RKO (cell line): ENCODE data around the gene KIRREL3.
"Not testable (repeated sequence)": the region's sequence is repeated elsewhere in the genome, so short reads cannot be mapped to it uniquely, and the experiment has no call there.

Source experiments
- DNase-seq: peaks from one replicate; pipeline ENCODE4 v3.0.0-alpha.2; 2016; ENCODE audit warnings: low spot score

KIRREL3 gene

DNA sequence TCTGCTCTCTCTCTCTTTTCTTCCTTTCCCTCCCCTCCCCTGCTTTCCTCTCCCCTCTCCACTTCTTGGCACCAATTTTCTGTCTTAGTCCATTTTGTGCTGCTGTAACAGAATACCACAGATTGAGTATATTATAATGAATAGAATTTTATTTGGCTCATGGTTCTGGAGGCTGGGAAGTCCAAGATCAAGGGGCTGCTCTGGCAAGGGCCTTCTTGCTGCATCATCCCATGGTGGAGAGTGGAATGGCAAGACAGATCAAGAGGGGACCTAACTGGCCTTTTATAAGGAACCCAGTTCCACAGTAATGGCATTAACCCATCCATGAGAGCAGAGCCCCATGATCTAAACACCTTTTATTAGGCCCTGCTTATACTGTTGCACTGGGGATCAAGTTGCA lies 600.6 kb downstream of the KIRREL3 start:
- DNase-seq = no peak

DNA sequence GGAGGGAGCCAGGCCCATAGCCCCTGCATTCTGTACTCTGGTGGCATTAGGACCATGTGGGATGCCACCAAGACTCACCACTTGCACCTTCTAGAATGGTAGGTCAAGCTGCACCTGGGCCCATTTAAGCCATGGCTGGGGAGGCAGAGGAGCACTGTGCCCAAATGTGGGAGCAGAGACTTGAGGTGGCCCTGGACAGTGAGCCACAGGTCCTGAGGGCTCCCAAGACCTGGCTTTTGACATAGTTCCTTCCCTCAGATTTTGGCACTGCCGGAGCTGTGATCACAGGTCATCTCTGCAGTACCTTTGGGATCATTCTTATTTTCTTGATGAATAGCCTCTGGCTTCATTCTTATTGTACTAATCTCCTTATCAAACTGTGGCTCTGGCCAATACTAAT lies 601.8 kb downstream of the KIRREL3 start:
- DNase-seq = no peak

DNA sequence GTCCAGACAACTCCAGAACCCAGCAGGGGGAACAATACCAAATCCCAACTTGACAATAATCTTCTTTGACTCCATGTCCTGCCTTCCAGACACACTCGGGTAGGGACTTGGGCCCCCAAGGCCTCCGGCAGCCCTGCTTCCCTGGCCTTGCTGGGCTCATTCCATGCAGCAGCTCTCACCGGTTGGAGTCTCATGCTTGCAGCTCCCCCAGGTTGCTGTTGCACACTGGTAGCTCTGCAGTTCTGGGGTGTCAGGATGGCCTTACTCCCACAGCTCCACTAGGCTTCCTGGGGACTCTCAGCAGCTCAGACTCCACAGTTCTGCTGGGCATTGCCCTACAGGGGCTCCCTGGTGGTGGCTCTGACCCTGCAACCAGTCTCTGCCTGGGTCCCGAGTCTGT lies 602.3 kb downstream of the KIRREL3 start:
- no peak for DNase-seq

DNA sequence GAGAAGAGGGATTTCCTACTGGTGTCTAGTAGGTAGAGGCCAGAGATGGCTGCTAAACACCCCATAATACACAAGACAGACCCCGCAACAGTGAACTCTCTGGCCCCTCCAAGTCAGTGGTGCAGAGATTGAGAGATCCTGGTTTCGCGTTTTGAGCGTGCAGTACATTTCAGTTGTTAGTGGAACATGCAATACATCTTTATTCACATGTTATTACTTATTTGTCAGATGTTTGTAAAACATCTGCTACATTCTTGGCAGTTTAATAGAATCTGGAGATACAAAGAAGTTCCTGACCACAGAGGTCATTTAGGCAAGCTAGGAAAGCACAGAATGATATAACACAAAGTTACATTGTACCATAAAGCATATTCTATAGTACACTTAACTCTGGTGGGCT lies 603.6 kb downstream of the KIRREL3 start:
- DNase-seq = no peak

DNA sequence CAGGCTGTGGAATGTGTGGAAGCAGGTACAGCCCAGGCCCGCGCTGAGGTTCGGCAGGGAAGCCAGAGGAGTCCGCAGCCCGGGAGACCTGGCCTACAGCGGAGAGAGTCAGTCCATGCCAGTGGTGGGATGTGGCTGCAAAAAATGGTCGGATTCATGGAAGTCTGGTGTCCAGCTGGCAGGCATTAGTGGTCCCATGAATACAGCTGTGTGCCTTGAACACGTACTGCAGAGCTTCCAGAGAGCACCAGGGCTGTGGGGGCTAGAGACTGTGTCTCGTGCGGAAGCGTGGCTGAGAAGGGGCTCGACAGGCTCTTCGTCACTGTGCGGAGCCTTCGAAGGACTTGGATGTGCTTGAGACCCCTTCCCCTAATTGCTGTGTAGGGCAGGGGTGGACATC lies 604.3 kb downstream of the KIRREL3 start:
- DNase-seq = not testable (repeated sequence)

DNA sequence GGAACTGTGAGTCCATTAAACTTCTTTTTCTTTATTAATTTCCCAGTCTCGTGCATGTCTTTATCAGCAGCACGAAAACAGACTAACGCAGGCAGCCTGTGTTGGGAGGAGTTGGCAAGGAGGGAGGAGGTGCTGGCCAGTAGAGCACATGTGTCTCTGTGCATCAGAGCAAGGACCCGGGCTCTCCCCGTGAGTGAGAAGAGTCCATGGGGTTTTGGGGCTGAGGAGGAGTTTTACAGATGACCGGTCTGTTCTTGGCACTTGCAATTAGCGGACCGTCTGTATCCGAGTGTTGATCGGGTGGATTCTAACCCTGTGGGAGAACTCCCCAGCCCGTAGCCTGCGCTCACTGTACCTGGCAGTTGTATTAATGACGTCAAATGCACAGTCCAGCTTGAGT lies 604.8 kb downstream of the KIRREL3 start:
- DNase-seq = not testable (repeated sequence)

DNA sequence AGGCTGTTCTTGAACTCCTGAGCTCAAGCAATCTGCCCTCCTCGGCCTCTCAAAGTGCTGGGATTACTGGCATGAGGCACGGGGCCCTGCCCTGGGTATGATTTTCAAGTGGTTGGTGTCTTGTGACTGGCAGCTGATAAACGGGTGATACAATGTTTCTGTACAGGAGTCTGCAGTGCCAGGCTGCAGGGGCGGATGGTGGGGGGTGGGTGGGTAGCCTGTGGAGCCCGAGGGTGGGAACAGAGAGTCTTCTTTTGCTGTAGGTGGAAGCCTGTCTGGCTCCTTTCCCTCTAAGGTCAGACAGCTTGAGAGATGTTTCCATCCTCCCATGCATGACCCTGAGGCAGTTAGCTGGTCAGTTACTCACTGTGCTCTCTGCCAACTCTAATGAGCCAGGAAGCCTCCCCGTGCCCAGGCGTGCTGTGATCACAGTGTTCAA lies 605.9 kb downstream of the KIRREL3 start:
- not testable (repeated sequence) for DNase-seq

DNA sequence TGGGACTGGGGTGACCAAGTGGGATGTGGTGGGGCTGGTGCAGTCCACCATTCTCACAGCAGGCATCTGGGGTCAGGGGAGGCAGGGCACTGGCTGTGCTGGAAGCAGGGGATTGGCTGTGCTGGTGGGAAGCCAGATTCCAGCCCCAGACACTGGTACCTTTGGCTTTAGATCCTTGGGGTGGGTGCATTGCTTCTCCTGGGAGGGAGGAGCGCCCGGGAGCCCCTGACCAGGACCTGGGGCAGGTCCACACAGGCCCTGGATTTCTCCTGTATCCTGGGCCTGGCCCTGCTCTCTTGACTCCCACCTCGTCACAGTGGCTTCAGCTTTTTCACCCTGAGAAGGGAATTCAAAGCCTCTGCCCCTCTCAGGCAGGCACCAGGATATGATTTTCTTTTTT lies 606.5 kb downstream of the KIRREL3 start:
- DNase-seq = no peak

DNA sequence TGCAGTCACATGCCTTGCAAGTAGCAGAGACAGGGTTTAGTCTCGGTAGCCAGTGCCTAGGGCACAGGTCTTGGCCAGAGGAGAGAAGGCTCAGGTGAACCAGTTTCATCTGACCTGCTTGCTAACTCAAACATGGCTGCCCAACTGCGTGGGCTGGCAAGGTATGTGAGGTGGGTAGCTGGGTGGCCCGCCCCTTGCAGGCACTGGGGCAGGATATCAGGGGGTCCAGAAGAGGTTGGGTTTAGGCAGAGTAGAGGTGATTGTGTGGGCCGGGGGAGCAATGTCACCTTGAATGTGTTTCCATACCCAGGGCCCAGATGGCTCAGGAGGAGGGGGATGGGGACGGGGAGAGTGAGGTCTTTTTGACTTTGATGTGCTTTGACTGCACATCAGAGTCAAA lies 607.4 kb downstream of the KIRREL3 start:
- DNase-seq = no peak

DNA sequence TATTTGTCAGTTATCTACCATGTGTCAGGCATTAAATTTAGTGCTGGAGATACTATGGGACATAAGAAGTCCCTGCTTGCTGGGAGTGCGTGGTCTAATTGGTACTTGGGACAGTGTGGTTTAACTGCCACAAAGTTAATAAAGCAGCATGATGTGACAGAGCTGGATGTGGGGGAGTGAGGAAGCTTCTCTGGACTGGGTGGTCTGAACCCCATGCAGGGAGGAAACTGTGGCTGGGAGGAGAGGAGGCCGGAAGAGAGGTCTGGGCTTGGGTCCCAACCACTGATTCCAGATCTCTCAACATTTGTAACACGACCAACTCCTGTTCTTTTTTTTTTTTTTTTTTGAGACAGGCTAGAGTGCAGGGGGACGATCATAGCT lies 607.9 kb downstream of the KIRREL3 start:
- DNase-seq = no peak

DNA sequence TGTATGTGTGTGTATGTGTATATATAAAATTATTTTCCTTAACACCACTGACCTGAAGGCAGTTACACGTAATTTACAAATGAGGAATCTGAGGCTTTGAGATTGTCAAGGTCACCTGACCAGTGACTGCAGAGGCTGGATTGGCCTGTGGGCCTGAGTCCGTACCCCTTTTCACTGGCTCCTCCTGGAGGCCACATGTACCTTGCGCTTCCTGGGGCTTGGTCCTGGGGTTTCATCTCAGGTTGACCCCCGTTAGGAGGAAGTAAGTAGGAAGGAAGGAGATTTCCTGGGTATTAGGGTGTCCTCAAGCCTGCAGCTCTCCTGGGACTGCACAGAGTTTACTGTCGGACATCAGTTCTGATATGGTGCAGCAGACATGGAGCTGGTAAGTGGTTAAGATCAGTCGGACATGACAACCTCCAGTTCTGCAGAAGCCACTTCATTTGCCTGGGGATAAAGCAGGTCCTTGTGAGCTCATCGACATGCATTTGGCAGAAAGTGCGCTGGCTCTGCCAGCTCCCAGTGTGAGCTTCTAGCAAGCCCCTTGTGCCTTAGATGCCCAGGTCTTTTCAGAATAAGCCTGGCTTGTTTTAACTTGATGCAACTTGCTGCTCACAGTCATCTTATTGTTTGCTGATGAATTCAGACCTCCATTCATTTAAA lies 608.5 kb downstream of the KIRREL3 start:
- no peak for DNase-seq

DNA sequence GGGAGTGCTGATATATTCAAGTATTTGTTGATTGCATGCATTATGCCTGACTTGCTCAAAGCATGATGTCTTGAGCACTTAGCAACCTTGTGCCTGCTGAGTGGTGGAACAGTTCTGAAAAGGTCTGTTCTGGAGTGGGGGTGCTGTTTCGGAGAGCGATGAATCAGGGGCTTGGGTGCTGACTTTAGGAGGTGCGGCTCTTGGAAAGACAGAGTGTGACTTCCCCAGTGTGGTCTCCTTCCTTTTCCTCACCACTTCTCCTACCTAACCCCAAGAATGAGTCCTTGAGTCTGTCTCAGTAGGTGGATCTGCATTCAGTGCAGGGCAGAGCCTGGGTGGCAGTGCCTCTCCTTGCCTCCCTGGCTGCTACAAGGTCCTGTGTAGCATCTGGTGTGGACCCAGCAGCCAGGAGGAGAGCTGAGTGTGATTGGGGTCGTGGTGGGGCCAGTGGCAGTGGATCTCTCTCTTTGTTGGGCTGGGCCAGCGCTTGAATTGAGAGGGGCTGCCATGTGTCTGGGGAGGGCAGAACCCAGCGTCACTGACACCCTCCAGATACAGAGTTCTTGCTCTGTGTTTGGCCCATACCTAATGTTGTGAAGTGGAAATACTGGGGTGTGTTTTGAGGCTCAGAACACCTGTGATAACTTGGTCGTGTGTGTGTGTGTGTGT lies 609.1 kb downstream of the KIRREL3 start:
- no peak for DNase-seq

DNA sequence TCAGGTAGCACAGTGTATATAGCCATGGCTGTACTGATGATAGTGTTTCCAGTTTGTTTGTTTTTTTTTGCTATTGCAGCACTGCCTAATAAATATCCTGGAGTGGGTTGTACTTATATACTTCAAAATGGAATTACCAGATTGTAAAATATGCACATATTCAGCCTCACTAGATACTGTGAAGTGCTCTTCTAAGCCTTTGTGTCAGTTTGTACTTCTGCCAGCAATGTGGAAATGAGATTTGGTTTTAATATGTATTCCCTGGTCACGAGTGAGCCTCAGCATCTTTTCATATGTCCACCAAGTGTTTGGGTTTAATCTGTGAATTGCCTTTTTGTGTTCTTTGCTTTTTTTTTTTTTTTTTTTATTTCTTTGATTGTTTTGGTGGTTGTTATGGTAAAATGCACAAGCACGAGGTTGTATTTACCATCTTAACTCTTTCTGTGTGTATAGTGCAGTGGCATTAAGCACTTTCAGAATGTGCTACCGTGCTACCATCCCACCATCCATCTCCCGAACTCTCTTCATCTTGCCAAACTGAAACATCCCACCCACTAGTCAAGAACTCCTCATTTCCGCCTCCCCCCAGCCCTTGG lies 610.2 kb downstream of the KIRREL3 start:
- DNase-seq = no peak

DNA sequence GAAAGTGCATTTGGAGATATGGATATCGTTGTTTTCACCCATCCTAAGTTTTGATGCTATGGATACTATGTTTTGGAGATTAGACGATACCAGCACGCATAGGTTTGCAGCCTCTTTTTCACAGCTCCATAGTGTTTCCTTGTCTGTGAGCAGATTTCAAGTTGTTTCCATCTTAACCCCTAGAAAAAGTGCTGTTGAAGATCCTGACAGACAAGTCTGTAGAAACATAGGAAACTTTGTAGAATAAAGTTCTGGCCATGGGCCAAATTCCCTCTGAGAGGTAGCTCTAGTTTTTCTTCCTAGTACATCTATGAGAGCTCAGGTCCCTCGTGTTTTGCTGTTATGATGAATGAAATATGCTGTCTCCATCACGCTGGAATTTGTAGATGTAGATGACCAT lies 612.7 kb downstream of the KIRREL3 start:
- no peak for DNase-seq

DNA sequence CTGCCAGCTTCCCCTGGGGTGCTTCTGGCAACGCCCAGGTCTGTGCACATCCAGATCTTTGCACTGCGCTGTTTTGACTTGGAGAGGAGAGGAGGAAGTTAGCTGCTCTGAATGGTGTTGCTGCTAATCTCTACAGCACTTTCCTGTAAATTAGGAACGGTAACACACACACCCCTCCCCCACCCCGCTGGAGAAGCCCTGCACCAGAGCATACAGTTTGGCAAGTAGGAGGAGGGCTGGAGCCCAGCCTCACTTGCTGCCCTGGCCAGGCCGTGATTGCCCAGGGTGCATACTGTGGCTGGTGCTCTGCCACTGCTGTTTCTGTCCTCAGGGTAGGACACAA lies 613.9 kb downstream of the KIRREL3 start:
- not testable (repeated sequence) for DNase-seq

DNA sequence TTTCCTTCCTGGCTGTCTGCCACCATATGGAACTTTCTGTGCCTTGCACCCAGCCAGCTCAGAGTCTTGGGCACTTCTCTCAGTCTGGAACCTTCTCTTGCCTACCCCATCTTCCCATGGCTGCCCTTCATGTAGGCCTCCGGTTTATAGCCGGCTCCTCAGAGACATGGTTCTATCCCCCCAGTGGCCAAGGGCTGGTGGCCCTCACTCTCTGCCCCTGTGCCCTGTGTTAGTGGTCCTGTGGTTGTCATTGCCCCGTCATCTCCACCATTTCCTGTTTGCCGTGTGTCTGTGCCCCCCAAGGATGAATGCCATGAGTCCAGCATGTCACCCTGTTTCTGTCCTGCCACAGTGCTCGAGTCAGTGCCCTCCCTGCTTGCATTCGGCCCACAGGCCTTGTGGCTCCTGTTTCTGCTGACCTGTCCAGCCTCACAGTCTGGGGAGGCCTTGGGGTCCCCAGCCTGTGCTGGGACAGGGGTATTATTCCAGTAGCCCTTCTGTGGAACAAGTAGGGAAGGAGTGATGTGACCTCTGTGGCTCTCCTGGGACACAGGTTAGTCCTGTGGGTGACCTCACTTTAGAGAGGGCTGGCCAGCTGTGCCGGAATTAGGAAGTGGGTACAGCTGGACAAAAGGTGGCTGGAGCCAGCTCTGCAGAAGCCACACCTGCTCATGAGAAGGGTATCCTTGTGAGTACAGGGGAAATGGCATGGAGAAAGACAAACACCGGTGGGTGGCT lies 614.4 kb downstream of the KIRREL3 start:
- no peak for DNase-seq

DNA sequence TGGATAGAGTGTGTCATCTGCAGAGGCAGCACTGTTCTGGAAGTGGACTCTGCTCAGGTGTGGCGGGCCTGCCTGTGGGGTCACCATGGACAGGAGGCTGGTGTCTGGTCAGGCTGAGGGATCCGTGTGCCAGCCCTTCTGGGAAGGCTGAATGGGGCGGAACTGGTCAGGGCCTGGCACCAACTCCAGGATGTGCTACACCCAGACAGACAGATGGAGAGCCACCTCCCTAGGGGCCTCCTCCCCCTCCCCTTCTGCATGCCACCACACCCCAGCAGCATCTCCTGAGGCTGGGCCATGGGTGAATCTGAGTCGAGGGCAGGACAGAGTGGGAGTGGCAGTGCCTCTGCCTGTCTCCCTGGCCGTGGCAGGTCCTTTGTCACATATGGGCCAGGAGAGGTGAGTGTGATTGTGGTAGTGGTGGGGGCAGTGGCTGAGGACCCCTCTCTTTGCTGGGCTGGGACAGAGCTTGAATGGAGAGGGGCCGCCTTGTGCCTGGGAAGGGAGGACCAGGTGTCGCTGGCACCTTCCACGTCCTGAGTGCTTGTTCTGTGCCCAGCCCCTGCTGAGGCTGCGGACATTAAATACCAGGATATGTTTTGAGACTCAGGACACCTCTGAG lies 616.0 kb downstream of the KIRREL3 start:
- no peak for DNase-seq

DNA sequence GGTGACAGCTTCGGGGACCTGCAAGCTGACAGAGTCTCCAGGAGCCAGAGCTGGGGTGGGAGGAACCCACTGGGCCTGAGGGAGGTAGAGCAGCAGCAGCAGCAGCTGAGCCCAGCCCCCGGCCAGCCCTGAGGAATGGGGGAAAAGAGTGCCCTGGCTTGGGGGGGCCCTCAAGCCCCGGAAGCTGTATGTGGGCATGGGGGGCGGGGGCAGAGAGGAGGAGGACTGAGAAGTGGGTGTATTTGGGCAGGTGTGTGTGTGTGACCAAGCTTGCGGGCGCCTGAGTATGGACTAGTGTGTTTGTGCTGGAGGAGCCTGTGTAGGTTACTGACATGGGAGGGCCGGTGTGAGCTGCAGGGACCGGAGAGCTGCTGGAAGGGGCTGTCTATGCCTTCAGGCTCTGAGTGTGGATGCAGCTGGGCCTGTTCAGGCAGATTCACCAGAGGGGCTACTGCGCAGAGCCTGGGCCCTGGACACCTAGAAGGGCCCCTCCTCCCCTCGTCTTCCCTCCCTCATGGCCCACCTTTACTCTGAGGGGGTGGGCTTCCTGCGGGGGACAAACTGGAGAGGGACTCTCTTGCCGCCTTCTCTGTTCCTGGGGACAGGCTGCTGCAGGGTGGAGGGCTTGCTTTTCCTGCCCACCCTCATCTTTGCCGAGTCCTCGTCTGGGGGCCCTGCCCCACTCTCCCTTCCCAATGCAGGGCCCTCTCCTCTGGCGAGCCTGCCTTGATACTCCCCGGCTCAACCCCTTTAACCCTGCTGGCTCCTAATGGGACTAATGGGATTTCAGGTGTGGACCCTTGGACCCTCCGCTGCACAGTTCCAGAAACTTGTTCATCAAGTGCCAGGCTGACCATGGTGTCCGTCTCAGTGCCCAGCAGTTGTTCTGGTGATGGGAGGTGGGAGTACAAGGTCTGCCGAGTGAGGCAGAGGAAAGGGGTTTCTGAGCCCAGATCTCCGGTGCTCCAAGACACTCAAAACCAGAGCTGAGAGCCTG lies 616.9 kb downstream of the KIRREL3 start:
- DNase-seq = no peak

DNA sequence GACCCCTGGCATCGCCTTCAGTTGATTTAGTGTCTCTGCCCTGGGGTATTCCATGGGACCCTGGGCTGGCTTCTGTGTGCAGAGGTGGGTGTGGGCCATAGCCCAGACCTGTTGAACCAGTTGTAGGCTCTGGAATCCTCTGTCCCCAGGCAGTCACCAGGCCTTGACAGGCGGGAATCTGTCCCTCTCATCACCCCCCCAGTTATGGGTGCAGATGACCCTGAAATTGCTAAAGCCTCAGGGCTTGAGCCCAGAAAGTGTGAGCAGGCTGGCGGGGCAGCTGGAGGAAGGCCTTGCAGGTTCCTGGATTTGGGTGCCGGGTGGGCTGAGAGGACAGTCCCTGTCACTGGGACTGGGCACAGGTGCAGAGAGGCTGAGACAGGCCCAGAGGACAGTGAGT lies 617.9 kb downstream of the KIRREL3 start:
- DNase-seq = not testable (repeated sequence)

DNA sequence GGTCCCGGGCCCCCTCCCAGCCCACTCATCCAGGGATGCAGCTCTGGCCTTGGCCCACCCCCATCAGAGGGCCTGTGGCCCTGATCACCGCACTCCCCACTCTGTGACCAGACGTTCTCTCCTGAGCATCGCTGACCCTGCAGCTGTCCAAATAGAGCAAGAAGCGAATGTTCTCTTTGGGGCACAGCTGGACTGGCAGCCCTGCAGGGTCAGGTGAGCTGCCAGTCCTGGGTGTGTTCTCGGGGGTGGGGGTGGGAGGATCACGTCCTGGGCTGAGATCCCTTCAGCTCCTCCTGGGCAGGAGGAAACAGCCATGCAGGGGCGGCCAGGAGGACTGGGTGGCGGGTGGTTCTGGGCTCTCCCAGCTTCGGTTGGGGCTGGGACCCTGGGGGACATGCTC lies 618.6 kb downstream of the KIRREL3 start:
- not testable (repeated sequence) for DNase-seq

DNA sequence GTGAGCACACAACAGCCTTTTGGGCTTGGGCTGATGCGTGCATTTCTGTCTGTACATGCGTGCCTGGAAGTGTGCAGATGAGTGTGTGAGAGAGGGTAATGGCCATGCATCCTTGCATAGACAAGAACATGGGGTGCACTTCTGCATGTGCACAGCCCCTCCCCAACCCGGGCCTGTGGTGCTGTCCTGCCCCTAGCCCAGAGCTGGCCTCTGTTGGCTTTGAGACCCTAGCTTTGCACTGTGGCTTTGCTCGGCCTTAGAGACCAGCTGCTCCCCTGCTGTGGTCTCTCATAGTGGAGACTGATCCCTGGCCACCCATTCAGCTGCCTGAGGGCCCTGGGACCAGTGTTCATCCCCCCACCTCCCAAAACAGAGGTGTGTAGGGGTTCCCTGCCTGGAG lies 619.7 kb downstream of the KIRREL3 start:
- DNase-seq = no peak
